Prostate gland (tissue), 2 donors: ENCODE data around the gene MAS1L. TPM values are rescaled to one million over a fixed set of nuclear protein-coding genes. Genes with fewer than 3 reads are reported as not detected.

ENCODE experiments used
- DNase-seq: peaks from one replicate; pipeline ENCODE4 v3.0.0-alpha.2; 2019; ENCODE audit warnings: low spot score
- H3K27ac ChIP-seq, 2 donors: fragments of 200-600 bp; sonication (generic); 2 replicates each; pipeline ENCODE4 v1.5.1; 2017 to 2019
- H3K27me3 ChIP-seq: fragments of 200-600 bp; sonication (generic); replicated peaks from 2 replicates; pipeline ENCODE4 v1.5.1; 2019; ENCODE audit not compliant: insufficient read depth
- H3K36me3 ChIP-seq, 2 donors: fragments of 200-600 bp; sonication (generic); 1 replicate in 1 of 2; 2 replicates in 1 of 2; pipeline versions ENCODE4 v1.5.1 to v1.8.1; 2017 to 2019
- H3K4me1 ChIP-seq: fragments of 200-600 bp; sonication (generic); replicated peaks from 2 replicates; pipeline ENCODE4 v1.5.1; 2019
- H3K4me3 ChIP-seq, 2 donors: fragments of 200-600 bp; sonication (generic); 2 replicates each; pipeline ENCODE4 v1.5.1; 2017 to 2019
- H3K9me3 ChIP-seq: fragments of 200-600 bp; sonication (generic); 2 replicates; pipeline ENCODE4 v1.5.1; 2017
- CTCF ChIP-seq, 4 experiments: fragments of 200-600 bp in 2 of 4; fragments of 450-650 bp in 2 of 4; sonication (generic) in 2 of 4; IDR thresholded peaks; 1 replicate in 3 of 4; 2 replicates in 1 of 4; pipeline ENCODE4 v1.5.1; 2016 to 2019; ENCODE audit warnings: antibody characterized with exemption in 4 of 4, mild to moderate bottlenecking in 2 of 4, moderate library complexity in 2 of 4
- POLR2A ChIP-seq: fragments of 450-650 bp; IDR thresholded peaks from one replicate; pipeline ENCODE4 v1.6.1; 2016; ENCODE audit warnings: antibody characterized with exemption, mild to moderate bottlenecking
- POLR2AphosphoS5 ChIP-seq: sonication (generic); formaldehyde crosslinking; IDR thresholded peaks from one replicate; pipeline ENCODE4 v1.6.1; 2017; ENCODE audit warnings: antibody characterized with exemption
- WGBS: methylation state at CpG from one replicate; pipeline ENCODE4 v1.1.5; 2018; 5-methylcytosine and 5-hydroxymethylcytosine counted together
- intact Hi-C: fragments of 100-400 bp; cut with DNase I; formaldehyde crosslinking; loops from one replicate; pipeline ENCODE4 v1.14.2; 2022
- total RNA-seq, 2 donors: library from RNA; depleted of rRNA; stranded (reverse); fragments of >200 nt; gene quantifications; one replicate each; pipeline ENCODE4 v1.1.0, GENCODE V29; 2016

The MAS1L gene
- total RNA-seq, 2 donors from 2014 or later: not detected

GRCh38 chr6:29529956-29530355 is 42.2 kb upstream of the MAS1L start:
- no peak for DNase-seq
- TF ChIP-seq POLR2AphosphoS5: no peak
- no peak for TF ChIP-seq POLR2A
- no peak for TF ChIP-seq CTCF (IDR thresholded peaks at IDR 0.05)
- H3K4me1 ChIP-seq: no peaks in the 10 kb centered on the region
- no peaks in the 10 kb centered on the region for H3K27me3 ChIP-seq
- H3K9me3 ChIP-seq: no peaks in the 10 kb centered on the region
- intact Hi-C loops: no loop called here
- no peak overlapping the region for H3K4me3 ChIP-seq
- WGBS: 76% methylated on average over 3 of the region's 3 CpGs
- H3K27ac ChIP-seq: no peak overlapping the region
- H3K36me3 ChIP-seq: no peaks in the 10 kb centered on the region

GRCh38 chr6:29528988-29529560 is 41.3 kb upstream of the MAS1L start:
- TF ChIP-seq POLR2A: no peak
- TF ChIP-seq POLR2AphosphoS5: no peak
- TF ChIP-seq CTCF (IDR thresholded peaks at IDR 0.05): no peak
- Histone ChIP-seq H3K4me1 (no peaks in the 10 kb centered on the region), H3K4me3 (no peak overlapping the region), H3K36me3 (no peaks in the 10 kb centered on the region), H3K27me3 (no peaks in the 10 kb centered on the region), H3K9me3 (no peaks in the 10 kb centered on the region), H3K27ac (no peak overlapping the region)
- DNase-seq: no peak
- intact Hi-C loops: no loop called here
- WGBS: 83% methylated on average over 2 of the region's 2 CpGs

GRCh38 chr6:29528300-29528931 is 40.7 kb upstream of the MAS1L start:
- Histone ChIP-seq H3K27me3 (no peaks in the 10 kb centered on the region), H3K36me3 (no peaks in the 10 kb centered on the region), H3K27ac (no peak overlapping the region), H3K4me3 (no peak overlapping the region), H3K9me3 (no peaks in the 10 kb centered on the region), H3K4me1 (no peaks in the 10 kb centered on the region)
- TF ChIP-seq POLR2AphosphoS5 (no peak), POLR2A (no peak), CTCF (IDR thresholded peaks at IDR 0.05) (no peak)
- intact Hi-C loops: no loop called here
- DNase-seq: no peak
- WGBS: 86% methylated on average over 5 of the region's 5 CpGs

GRCh38 chr6:29527564-29527963 is 39.8 kb upstream of the MAS1L start:
- DNase-seq: no peak

More at GRCh38 chr6:29527564-29527963, 39.8 kb upstream of the MAS1L start:
- Histone ChIP-seq H3K27ac (no peak overlapping the region), H3K36me3 (no peaks in the 10 kb centered on the region), H3K9me3 (no peaks in the 10 kb centered on the region), H3K4me3 (no peak overlapping the region), H3K27me3 (no peaks in the 10 kb centered on the region), H3K4me1 (no peaks in the 10 kb centered on the region)
- intact Hi-C loops: no loop called here
- TF ChIP-seq POLR2AphosphoS5 (no peak), CTCF (IDR thresholded peaks at IDR 0.05) (no peak), POLR2A (no peak)
- 90% methylated on average over 2 of the region's 2 CpGs for WGBS
